SU-DHL-6 (cell line): Measurements from ENCODE around the gene NKD1.

Source experiments
- H2AFZ ChIP-seq: fragments of 200-600 bp; sonication (generic); 2 replicates; pipeline ENCODE4 v1.6.1; 2014; ENCODE audit warnings: low read depth, mild to moderate bottlenecking, moderate library complexity, mixed read lengths, antibody characterized with exemption, low read length; ENCODE audit not compliant: severe bottlenecking
- H3F3A ChIP-seq: fragments of 200-600 bp; shearing (Covaris generic); 2 replicates; pipeline ENCODE4 v1.6.0; 2016; ENCODE audit warnings: antibody characterized with exemption, mild to moderate bottlenecking; ENCODE audit not compliant: insufficient read depth
- H3K27ac ChIP-seq: fragments of 200-600 bp; sonication (generic); 2 replicates; pipeline ENCODE4 v1.5.1; 2016; ENCODE audit warnings: low read depth, mild to moderate bottlenecking, low read length, moderate library complexity, mixed read lengths
- H3K27me3 ChIP-seq: fragments of 200-600 bp; sonication (generic), shearing (Covaris generic); 2 replicates; pipeline ENCODE4 v1.6.0; 2014; ENCODE audit warnings: mild to moderate bottlenecking, low read length
- H3K36me3 ChIP-seq: fragments of 200-600 bp; sonication (generic); 2 replicates; pipeline ENCODE4 v1.6.1; 2014; ENCODE audit warnings: mild to moderate bottlenecking, low read length, mixed read lengths
- H3K4me2 ChIP-seq: fragments of 300-600, 200-600 bp; shearing (Covaris generic), sonication (generic); 2 replicates; pipeline ENCODE4 v1.6.0; 2014; ENCODE audit warnings: low read length, low read depth, mild to moderate bottlenecking; ENCODE audit not compliant: poor library complexity, severe bottlenecking
- H3K4me3 ChIP-seq: fragments of 200-600 bp; sonication (generic); 2 replicates; pipeline ENCODE4 v1.5.1; 2014; ENCODE audit warnings: antibody characterized with exemption, low read length, mild to moderate bottlenecking, mixed read lengths; ENCODE audit not compliant: insufficient read depth, poor library complexity, severe bottlenecking
- H3K79me2 ChIP-seq: fragments of 200-600 bp; sonication (generic); 2 replicates; pipeline ENCODE4 v1.6.1; 2014; ENCODE audit warnings: mild to moderate bottlenecking, low read length, moderate library complexity; ENCODE audit not compliant: insufficient read depth
- H3K9ac ChIP-seq: fragments of 200-600 bp; sonication (generic); 2 replicates; pipeline ENCODE4 v1.7.0; 2014; ENCODE audit warnings: mild to moderate bottlenecking, low read length
- H3K9me2 ChIP-seq: fragments of 200-600 bp; sonication (generic); replicated peaks from 2 replicates; pipeline ENCODE4 v1.6.1; 2014; ENCODE audit warnings: low read length; ENCODE audit not compliant: insufficient read depth
- H3K9me3 ChIP-seq: fragments of 200-600 bp; sonication (generic); 2 replicates; pipeline ENCODE4 v1.6.1; 2014; ENCODE audit warnings: low read length, mixed read lengths; ENCODE audit not compliant: insufficient read depth
- H4K20me1 ChIP-seq: fragments of 200-600 bp; sonication (generic); 2 replicates; pipeline ENCODE4 v1.6.1; 2014; ENCODE audit warnings: low read depth, mild to moderate bottlenecking, antibody characterized with exemption, low read length, moderate library complexity, mixed read lengths
- CTCF ChIP-seq: fragments of 200-600 bp; sonication (generic); IDR thresholded peaks from one replicate; pipeline ENCODE4 v1.5.1; 2017; ENCODE audit warnings: antibody characterized with exemption, mild to moderate bottlenecking, low read length, moderate library complexity; ENCODE audit not compliant: insufficient read depth, poor library complexity, severe bottlenecking
- EZH2phosphoT487 ChIP-seq: fragments of 200-600 bp; sonication (generic), shearing (Covaris generic); conservative IDR thresholded peaks from 2 replicates; pipeline ENCODE4 v1.6.1; 2018; ENCODE audit warnings: mild to moderate bottlenecking, antibody characterized with exemption, low read length, moderate library complexity, mixed read lengths

The NKD1 gene

GRCh38 chr16:50690177-50690576 is 142.0 kb downstream of the NKD1 start:
- Histone ChIP-seq H3K4me2 (no peak overlapping the region), H3F3A (no peaks in the 10 kb centered on the region), H2AFZ (no peak overlapping the region), H3K79me2 (no peaks in the 10 kb centered on the region), H3K36me3 (no peaks in the 10 kb centered on the region), H3K9me2 (no peaks in the 10 kb centered on the region), H4K20me1 (no peaks in the 10 kb centered on the region), H3K4me3 (no peak overlapping the region), H3K9ac (no peak overlapping the region), H3K27me3 (no peaks in the 10 kb centered on the region), H3K27ac (no peak overlapping the region), H3K9me3 (no peaks in the 10 kb centered on the region)
- TF ChIP-seq CTCF (no peak), EZH2phosphoT487 (no peak)

- Histone ChIP-seq H3K36me3 (no peaks in the 10 kb centered on the region), H2AFZ (no peak overlapping the region)
Observed at GRCh38 chr16:50692644-50692998, 144.4 kb downstream of the NKD1 start.

GRCh38 chr16:50692999-50693781 is 145.0 kb downstream of the NKD1 start, which contains the start of gene NOD2:
TSS of gene NOD2 (plus strand) at chr16:50693606. CDS start at chr16:50699496, 5,890 bp downstream.
- H3K9me2 ChIP-seq = no peaks in the 10 kb centered on the region
- H3K4me2 ChIP-seq = no peak within 1 kb of the TSS
- H3K36me3 ChIP-seq = no peaks in the 10 kb centered on the region
- H3K9me3 ChIP-seq = no peaks in the 10 kb centered on the region
- no peak within 1 kb of the TSS for H3K27ac ChIP-seq
- H3K9ac ChIP-seq = no peak within 1 kb of the TSS
- H3K27me3 ChIP-seq = no peaks in the 10 kb centered on the region
- H4K20me1 ChIP-seq = no peaks in the 10 kb centered on the region
- no peak within 1 kb of the TSS for H2AFZ ChIP-seq
- no peak within 1 kb of the TSS for H3K4me3 ChIP-seq
- TF ChIP-seq EZH2phosphoT487 = no peak
- TF ChIP-seq CTCF = no peak
- H3F3A ChIP-seq = no peaks in the 10 kb centered on the region
- no peaks in the 10 kb centered on the region for H3K79me2 ChIP-seq

More at GRCh38 chr16:50692644-50692998, 144.4 kb downstream of the NKD1 start:
- TF ChIP-seq EZH2phosphoT487 = no peak
- no peak for TF ChIP-seq CTCF
- H3K9me3 ChIP-seq = no peaks in the 10 kb centered on the region
- no peak overlapping the region for H3K9ac ChIP-seq
- no peaks in the 10 kb centered on the region for H3F3A ChIP-seq
- no peaks in the 10 kb centered on the region for H3K9me2 ChIP-seq
- H4K20me1 ChIP-seq = no peaks in the 10 kb centered on the region
- no peaks in the 10 kb centered on the region for H3K79me2 ChIP-seq
- H3K27ac ChIP-seq = no peak overlapping the region
- no peak overlapping the region for H3K4me3 ChIP-seq
- H3K4me2 ChIP-seq = no peak overlapping the region
- H3K27me3 ChIP-seq = no peaks in the 10 kb centered on the region
